HEK293 (cell line): Measurements from ENCODE around the gene CZIB.

Experiments used
- SP2 ChIP-seq: fragments of 450-650 bp; formaldehyde crosslinking; IDR thresholded peaks from 2 replicates; pipeline ENCODE4 v1.5.1; 2016; ENCODE audit warnings: missing biosample characterization, missing genetic modification characterization
- SP7 ChIP-seq: fragments of 450-650 bp; formaldehyde crosslinking; IDR thresholded peaks from 2 replicates; pipeline ENCODE4 v1.5.1; 2016; ENCODE audit warnings: missing biosample characterization, missing genetic modification characterization
- TF ChIP-seq, protein P1 (sequence below): fragments of 450-650 bp; IDR thresholded peaks from 2 replicates; pipeline ENCODE4 v1.5.1; 2018; ENCODE audit warnings: missing biosample characterization, missing genetic modification characterization
- TF ChIP-seq, protein P2 (sequence below): fragments of 450-650 bp; formaldehyde crosslinking; IDR thresholded peaks from 2 replicates; pipeline ENCODE4 v1.5.1; 2016; ENCODE audit warnings: missing biosample characterization, missing genetic modification characterization

DNA sequence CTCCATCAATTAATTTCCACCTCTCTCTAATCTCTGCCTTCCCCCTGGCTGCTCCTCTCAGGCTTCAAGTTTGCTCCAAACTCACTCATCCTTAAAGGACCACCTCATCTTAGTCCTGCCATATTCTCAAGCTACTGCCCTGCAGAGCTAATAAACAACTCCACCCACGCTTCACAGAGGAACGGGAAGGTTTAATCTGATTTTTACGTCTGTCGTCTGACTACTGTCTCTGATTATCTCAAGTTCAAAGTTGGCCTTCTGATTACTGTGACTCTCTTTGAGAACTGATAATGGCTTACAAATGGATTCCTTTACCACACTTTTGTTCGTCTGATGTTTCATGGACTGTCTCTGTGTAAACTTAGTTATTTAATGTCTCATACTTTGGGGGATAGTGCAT lies 31.4 kb downstream of the CZIB start:
- TF ChIP-seq SP2 (no peak), SP7 (tag by site-specific recombination) (no peak)
- TF ChIP-seq, protein P1, sequence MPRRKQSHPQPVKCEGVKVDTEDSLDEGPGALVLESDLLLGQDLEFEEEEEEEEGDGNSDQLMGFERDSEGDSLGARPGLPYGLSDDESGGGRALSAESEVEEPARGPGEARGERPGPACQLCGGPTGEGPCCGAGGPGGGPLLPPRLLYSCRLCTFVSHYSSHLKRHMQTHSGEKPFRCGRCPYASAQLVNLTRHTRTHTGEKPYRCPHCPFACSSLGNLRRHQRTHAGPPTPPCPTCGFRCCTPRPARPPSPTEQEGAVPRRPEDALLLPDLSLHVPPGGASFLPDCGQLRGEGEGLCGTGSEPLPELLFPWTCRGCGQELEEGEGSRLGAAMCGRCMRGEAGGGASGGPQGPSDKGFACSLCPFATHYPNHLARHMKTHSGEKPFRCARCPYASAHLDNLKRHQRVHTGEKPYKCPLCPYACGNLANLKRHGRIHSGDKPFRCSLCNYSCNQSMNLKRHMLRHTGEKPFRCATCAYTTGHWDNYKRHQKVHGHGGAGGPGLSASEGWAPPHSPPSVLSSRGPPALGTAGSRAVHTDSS = no peak
- TF ChIP-seq, protein P2, sequence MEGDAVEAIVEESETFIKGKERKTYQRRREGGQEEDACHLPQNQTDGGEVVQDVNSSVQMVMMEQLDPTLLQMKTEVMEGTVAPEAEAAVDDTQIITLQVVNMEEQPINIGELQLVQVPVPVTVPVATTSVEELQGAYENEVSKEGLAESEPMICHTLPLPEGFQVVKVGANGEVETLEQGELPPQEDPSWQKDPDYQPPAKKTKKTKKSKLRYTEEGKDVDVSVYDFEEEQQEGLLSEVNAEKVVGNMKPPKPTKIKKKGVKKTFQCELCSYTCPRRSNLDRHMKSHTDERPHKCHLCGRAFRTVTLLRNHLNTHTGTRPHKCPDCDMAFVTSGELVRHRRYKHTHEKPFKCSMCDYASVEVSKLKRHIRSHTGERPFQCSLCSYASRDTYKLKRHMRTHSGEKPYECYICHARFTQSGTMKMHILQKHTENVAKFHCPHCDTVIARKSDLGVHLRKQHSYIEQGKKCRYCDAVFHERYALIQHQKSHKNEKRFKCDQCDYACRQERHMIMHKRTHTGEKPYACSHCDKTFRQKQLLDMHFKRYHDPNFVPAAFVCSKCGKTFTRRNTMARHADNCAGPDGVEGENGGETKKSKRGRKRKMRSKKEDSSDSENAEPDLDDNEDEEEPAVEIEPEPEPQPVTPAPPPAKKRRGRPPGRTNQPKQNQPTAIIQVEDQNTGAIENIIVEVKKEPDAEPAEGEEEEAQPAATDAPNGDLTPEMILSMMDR (tag by site-specific recombination) = no peak
